Stimulated activated CD8-positive, alpha-beta memory T cell treated with anti-CD3 and anti-CD28 coated beads, Interleukin-4, amount 100 ng/mL, for 48 hours (primary cell): ENCODE measurements around the gene IKZF5.

Experiments
- DNase-seq: peaks from one replicate; pipeline ENCODE4 v3.0.0-alpha.2; 2020

Gene IKZF5, protein sequence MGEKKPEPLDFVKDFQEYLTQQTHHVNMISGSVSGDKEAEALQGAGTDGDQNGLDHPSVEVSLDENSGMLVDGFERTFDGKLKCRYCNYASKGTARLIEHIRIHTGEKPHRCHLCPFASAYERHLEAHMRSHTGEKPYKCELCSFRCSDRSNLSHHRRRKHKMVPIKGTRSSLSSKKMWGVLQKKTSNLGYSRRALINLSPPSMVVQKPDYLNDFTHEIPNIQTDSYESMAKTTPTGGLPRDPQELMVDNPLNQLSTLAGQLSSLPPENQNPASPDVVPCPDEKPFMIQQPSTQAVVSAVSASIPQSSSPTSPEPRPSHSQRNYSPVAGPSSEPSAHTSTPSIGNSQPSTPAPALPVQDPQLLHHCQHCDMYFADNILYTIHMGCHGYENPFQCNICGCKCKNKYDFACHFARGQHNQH

GRCh38 chr10:123008355-123009104 lies at the start of gene IKZF5, which contains the start of gene ACADSB:
Gene IKZF5, minus strand, starts transcription at chr10:123008795. Its CDS starts 10,170 bp downstream, at chr10:122998625.
Gene ACADSB, plus strand, starts transcription at chr10:123009006. Its CDS starts 24 bp downstream, at chr10:123009030.
- DNase-seq, result peak; percentile 94

- no peak for DNase-seq
These were observed 49.4 kb upstream of the IKZF5 start for GRCh38 chr10:123057968-123058367.

- DNase-seq, result no peak
These were observed 37.6 kb upstream of the IKZF5 start for GRCh38 chr10:123045961-123046731.

DNA sequence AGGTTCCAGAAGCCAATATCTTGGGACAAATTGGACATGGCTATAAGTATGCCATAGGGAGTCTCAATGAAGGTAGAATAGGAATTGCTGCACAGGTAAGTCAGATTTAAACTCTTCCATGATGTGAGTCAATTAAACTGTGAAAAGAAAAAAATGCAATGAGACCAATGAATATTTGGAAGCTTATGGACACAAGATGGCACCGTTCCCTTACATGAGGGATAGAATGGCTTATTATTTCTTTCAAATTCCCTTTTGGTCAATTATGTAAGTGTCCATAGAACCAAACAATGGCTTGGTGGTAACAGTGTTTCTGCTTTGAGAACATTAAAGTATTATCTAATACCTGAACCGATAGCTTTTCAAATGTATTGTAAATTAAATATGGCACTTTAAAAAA lies 35.8 kb upstream of the IKZF5 start:
- DNase-seq, result no peak

DNA sequence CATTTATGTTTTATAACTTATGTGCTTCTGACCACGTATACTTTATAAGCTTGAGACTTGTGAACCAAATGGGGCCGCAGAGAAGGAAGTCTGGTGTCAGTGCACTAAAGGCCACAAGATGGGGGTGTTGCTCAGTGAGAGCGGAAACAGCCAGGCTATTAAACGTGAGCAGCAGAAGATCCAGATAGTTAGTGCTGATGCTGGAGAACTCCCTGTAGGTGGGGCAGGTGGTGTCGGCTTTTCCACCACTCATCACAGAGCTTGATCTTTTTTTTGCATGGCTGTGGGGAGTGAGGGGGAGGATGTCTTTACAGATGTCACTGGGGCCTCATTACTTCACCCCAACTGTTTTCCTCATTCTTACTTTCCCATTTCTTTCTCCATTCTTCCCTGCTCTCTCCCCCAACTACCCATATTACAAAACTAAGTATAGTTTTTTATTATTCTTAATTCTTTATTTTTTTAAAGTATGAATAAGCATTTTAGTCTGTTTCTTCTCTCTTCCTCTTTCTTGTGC lies 34.9 kb upstream of the IKZF5 start:
- DNase-seq, result peak; percentile 50

DNA sequence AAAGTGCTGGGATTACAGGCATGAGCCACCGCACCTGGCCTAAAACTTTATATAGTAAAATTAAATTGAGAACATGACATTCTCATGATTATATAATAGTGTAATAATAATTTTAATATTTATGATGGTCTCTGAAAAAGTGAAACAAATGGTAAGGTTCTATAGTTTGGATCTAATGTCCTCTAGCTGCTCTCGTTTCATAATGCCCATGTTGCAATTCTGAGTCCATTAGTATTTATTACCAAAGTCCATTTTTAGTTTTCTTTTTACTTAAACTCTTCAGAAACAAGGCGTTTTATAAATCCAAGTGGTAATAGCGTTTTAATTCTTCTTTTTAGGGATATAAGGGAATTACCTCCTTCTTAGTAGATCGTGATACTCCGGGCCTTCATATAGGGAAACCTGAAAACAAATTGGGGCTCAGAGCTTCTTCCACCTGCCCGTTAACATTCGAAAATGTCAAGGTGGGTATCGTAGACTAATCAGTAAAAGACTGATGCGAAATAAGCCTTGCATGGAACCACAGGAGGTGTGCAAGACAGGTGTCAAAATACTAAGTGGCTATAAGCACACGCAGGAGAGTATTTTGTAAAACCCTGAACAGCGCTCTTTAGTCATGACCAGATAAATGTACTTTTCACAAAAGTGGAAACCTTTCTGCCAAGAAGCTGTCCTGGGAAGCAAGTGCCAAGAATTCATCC lies 34.3 kb upstream of the IKZF5 start:
- no peak for DNase-seq

DNA sequence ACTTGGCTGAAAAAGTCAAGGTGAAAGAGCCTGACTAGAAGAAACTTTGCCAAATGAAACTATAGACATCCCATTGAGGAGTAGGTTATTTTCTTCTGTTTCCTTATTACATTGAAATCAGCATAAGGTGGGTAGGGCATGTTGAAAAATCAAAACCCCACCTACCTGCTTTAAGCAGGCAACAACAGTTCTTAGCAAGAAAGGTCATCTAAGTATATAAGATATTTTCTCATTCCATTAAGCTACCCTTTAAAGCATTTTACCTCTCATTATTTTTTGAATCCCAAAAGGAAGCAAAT lies 31.0 kb upstream of the IKZF5 start:
- DNase-seq, result no peak

DNA sequence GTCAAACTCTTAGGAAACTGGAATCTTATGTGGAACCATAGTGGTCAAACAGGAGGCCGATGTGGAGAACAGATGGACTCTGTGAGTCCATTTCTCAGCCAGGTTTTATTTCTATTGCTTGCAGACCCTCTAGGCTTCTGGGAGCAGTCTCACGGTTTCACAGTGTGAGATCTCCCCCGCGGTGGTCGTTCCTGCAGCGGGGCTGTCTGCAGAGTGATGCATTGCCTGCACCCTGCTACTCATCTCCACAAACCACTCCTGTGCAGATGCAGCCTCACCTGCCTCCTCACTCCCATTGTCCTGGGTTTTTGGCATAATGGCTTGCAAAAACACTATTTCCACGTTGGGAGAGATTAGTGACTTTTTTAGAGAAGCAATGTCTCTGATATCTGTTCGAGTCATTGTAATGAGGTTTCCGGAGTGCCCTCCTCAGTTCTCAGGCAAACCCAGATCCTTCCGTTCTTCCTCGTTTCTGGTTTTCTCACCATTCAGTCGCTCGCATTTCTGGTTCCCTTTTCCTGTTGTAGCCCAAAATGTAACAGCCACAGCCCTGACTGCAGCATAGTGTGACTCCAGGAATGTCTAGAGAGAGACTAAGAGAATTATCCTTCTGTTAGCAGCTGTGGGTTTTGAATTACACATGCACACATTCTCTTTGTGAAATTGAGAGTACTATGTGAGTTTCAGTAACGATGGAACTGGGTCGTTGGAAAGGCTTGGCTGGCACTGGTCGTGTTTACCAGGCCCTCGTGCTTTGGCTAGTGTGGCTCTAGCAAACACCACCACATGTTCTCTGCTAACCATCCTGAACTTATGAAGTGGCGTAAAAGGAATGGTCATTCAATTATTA lies 30.4 kb upstream of the IKZF5 start:
- DNase-seq, result no peak

DNA sequence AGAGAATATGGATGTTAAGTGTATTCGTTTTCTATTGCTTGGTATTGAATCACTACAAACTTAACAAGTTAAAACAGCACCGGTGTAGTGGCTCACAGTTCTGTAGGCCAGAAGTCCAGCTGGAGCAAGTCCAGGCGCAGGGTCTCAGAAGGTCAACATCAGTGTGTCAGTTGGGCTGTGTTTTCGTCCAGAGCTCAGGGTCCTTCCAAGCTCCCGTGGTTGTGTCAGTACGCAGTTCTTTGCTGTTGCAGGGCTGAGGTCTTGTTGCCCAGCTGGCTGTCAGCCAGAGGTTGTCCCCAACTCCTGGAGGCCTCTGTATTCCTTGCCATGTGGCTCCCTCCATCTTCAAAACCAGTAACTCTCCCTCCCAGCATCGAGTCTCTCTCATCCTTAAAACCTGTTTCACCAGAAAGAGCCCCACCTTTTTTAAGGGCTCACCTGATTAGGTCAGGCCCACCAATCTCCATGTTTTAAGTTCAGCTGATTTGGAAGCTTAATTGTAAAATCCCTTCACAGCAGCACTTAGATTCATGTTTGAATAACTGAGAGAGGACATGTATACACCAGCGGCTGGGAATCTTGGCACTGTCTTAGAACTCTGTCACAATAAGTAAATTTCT lies 27.0 kb upstream of the IKZF5 start:
- no peak for DNase-seq

GRCh38 chr10:123034332-123034731 lies 25.7 kb upstream of the IKZF5 start:
- DNase-seq, result no peak

DNA sequence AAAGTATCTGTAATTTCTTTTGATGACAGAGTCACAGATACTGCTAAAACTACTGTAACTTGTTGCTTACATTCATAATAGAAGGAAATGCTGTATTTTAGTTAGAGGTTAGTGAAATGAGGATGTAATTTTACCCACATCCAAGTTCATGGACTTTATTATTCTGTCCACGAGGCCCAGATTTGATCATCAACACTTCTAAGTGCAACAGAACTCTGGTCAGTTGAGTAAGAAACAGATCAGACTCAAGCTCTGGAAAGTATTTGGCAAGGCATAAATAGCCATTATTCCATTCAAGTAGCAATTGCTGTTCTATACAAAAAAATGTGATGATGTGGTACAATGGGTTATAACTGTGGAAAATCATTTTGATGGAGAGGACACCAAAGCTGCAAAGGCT lies 22.5 kb upstream of the IKZF5 start:
- no peak for DNase-seq

- DNase-seq, result no peak
These were observed 19.3 kb upstream of the IKZF5 start for GRCh38 chr10:123027861-123028260.

DNA sequence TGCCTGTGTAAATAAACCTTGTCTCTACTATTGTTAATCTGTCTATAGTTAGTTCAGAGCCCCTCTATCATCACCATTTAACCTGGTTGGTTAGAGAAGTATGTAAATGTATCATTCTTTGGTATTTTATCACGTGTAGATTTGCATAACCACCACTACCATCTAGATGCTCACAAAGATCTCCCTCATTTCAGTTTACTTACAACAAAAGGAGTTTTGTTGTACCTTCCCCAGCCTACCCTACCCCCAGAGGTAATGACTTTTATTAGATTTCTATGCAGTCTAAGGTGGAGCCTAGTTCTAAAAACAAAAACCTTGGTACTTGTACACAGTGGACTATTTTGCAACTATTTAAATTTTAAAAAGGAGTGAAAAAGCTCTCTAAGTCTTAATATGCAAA lies 17.7 kb upstream of the IKZF5 start:
- no peak for DNase-seq

DNA sequence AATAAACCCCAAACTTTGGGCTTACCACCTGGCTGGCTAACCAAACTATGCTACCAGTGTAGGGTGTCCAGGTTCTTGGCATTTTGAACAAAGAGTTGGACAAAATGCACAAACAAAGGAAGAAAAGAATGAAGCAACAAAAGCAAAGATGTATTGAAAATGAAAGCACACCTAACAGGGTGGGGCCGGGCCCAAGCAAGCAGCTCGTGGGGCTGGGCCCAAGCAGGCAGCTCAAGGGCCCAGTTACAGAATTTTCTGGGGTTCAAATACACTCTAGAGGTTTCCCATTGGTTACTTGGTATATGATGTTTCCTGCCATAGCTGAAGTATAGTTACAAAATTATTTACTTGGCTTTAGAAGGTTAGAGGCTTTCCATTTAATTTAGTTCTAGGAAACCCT lies 15.9 kb upstream of the IKZF5 start:
- DNase-seq, result no peak

- no peak for DNase-seq
These were observed 12.9 kb upstream of the IKZF5 start for GRCh38 chr10:123021517-123021916.

DNA sequence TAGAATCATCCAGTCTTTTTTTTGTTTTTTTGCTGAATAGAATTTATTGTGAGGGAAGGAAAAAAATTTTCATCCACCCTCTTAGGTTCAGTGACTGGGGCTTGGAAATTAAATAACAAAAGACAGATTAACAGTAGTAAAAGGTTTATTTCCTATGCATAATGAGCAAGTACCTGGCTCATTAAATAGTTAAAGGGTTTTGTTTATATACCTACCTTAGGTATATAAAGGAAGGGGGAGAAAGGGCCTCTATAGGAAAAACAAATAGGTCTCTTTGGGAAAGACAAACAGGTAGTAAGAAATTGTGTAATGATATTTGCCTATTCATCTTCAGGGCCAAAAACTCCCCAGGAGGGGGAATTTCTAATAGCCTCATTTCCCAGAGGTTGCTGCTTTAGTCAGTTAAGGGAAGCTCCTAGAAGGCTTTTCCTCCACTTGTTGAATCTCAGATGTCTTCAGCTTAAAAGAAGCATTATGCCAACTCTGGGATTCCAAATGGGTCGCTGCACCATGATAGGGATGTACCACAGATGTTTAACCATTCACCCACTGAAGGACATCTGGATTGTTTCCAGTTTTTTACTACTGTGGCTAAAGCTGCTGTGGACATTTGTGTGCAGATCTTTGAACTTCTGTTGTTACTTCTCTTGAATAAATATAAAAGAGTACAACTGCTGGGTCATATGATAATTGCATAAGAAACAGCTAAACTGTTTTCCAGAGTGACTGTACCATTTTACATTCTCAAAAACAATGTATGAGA lies 11.5 kb upstream of the IKZF5 start:
- DNase-seq, result no peak

DNA sequence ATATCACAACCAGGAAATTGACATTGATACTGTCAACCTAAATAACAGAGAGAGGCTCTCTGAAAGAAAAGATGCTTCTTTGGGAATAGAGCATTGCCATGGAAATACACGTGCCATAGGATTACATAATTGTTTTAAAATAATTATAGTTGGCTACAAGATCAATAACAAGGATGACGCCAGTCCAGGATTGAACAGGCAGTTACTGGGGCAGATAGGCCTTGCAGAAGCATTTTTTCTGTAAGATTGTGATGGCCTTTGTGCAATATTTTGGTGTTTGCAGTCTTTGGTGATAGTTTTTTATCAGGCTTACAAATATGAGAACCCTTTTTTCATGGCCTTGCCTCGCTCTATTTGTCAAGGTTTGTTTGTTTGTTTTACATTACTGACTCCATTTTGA lies 10.7 kb upstream of the IKZF5 start:
- DNase-seq, result no peak

GRCh38 chr10:123018531-123018930 lies 9.9 kb upstream of the IKZF5 start:
- no peak for DNase-seq

GRCh38 chr10:123017421-123018165 lies 9.0 kb upstream of the IKZF5 start:
- DNase-seq, result no peak

GRCh38 chr10:123016228-123016627 lies 7.6 kb upstream of the IKZF5 start:
- no peak for DNase-seq
